Activated CD8-positive, alpha-beta memory T cell treated with anti-CD3 and anti-CD28 coated beads for 4 hours (primary cell): Measurements from ENCODE around the gene XIRP1.
"Not testable (repeated sequence)": the region's sequence is repeated elsewhere in the genome, so short reads cannot be mapped to it uniquely, and the experiment has no call there.

Source experiments
- DNase-seq, 2 donors: peaks; one replicate each; pipeline ENCODE4 v3.0.0-alpha.2; 2020; ENCODE audit warnings: low read depth in 2 of 2

XIRP1 gene, protein sequence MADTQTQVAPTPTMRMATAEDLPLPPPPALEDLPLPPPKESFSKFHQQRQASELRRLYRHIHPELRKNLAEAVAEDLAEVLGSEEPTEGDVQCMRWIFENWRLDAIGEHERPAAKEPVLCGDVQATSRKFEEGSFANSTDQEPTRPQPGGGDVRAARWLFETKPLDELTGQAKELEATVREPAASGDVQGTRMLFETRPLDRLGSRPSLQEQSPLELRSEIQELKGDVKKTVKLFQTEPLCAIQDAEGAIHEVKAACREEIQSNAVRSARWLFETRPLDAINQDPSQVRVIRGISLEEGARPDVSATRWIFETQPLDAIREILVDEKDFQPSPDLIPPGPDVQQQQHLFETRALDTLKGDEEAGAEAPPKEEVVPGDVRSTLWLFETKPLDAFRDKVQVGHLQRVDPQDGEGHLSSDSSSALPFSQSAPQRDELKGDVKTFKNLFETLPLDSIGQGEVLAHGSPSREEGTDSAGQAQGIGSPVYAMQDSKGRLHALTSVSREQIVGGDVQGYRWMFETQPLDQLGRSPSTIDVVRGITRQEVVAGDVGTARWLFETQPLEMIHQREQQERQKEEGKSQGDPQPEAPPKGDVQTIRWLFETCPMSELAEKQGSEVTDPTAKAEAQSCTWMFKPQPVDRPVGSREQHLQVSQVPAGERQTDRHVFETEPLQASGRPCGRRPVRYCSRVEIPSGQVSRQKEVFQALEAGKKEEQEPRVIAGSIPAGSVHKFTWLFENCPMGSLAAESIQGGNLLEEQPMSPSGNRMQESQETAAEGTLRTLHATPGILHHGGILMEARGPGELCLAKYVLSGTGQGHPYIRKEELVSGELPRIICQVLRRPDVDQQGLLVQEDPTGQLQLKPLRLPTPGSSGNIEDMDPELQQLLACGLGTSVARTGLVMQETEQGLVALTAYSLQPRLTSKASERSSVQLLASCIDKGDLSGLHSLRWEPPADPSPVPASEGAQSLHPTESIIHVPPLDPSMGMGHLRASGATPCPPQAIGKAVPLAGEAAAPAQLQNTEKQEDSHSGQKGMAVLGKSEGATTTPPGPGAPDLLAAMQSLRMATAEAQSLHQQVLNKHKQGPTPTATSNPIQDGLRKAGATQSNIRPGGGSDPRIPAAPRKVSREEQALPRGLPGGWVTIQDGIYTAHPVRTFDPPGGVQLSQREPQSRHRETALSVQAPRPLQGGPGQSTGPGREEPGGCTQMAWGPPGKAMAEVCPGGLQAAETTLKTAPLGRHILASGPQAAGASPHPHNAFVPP (N-terminal part only)

DNA sequence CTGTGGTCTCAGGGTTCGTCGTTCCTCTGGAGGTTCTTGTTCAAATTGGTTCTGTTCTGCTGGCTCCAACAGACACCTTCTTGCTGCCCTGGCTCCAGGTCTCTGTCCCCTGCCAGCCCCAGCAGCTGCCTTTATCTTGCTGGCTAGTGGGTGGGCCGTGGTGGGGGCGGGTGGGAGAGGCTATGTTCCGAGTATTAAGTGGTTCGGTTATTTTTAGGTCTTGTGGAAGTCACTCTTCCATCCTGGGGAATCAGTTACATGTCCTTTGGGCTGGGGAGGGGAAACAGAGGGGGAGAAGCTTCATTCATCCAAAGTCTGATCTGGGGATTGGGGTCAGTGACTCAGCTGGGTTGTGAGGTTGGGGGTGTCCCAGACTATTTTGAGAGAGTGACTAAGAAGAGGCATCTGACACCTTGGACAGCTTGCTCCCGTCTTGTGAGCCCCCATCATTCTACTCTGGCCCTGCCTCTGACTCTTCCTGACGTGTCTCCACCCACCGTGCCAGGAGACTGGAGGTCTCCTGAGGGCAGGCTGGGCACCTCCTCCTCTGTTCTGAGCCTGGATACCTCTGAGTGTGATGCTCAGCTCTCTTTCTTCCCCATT, at the start of gene XIRP1:
XIRP1 (minus strand) TSS at position 106 of the 603 bp plus-strand sequence. CDS start 3,150 bp downstream, outside the sequence.
- DNase-seq = peak in 1 of 2 donors; percentile 21

- no peak for DNase-seq
Observed at GRCh38 chr3:39241561-39241960, 49.2 kb upstream of the XIRP1 start.

GRCh38 chr3:39237027-39237426, 44.6 kb upstream of the XIRP1 start:
- DNase-seq = no peak

- no peak for DNase-seq
Observed at GRCh38 chr3:39234651-39235050, 42.3 kb upstream of the XIRP1 start.

DNA sequence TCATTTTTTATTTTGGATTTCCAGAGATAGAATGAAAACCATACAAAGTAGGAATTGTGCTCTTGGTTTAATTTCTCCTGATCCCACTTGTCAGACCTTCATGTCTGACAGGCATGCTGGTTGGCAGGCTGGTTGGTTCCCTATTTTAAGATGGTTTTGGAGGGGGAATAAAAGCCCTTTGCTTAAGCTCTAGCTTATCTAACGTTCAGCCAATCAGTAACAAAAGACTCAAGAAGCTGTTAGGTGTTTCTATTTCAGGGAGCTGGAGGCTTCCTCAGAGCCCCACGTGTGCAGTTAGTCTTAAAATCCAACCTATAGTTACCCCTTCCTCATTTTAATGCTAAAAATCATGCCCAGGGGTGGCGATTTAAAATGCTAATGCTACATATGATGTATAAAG, 40.5 kb upstream of the XIRP1 start:
- DNase-seq = no peak

DNA sequence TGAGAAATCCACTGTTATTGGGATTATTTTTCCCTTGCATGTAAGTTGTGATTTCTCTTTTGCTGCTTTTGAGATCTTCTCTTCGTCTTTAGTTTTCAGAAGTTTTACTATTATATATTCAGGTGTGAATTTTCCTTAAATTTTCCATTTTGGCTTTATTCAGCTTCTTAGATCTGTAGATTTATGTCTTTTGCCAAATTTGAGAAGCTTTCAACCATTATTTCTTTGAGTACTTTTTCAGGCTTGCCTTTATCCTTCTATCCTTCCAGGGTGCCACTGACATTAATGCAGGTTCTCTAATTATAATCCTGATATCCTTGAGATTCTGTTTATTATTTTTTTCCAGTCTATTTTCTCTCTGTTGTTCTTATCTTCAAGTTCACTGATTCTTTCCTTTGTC, 38.1 kb upstream of the XIRP1 start:
- no peak for DNase-seq

DNA sequence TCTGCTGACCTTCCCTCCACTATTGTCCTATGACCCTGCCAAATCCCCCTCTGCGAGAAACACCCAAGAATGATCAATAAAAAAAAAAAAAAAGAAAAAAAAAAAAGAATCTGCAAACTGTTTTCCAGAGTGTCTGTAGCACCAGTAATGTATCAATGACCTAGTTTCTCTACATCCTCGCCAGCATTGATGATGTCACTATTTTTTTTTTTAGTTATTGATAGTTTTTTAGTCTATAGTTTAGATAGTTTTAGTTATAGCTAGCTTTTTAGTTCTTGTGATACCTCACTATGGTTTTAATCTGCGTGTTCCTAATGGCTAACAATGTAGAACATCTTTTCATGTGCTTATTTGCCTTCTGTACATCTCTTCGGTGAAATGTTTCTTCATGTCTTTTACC, 36.1 kb upstream of the XIRP1 start:
- DNase-seq = no peak

- not testable (repeated sequence) for DNase-seq
Observed at GRCh38 chr3:39227596-39227995, 35.2 kb upstream of the XIRP1 start.

GRCh38 chr3:39226106-39226741, 33.8 kb upstream of the XIRP1 start:
- no peak for DNase-seq

DNA sequence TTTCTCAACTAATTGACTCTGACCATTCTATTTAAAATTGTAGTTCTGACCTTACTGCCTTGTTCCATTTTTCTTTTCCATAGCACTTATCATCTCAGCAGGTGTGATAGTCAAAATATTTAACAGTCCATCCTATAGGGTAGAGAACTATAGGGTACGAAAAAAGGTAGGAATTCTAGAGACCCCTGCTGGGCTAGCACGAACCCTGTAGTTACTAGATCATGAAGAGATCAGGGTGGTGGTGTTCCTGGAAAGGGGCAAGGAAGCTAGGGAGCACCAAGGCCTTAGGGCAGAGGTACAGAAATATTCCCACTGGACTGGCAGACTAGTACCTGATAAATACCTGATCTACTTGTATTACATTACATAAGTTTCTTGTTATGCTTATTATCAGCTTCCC, 31.9 kb upstream of the XIRP1 start:
- no peak for DNase-seq

GRCh38 chr3:39222939-39223338, 30.5 kb upstream of the XIRP1 start:
- no peak for DNase-seq

DNA sequence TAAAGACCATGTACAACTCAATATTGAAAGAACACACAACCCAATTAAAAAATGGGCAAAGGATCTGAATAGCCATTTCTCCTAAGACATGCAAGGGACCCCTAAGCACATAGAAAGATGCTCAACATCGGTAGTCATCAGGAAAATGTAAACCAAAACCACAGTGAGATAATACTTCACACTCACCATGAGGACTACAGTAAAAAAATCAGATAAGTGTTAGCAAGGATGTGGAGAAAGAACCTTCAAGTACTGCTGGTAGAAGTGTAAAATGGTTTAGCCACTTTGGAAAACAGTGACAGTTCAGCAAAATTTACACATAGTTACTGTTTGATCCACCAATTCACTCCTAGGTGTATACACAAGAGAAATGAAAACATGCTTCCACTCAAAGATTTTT, 30.1 kb upstream of the XIRP1 start:
- DNase-seq = no peak

GRCh38 chr3:39221141-39221530, 28.7 kb upstream of the XIRP1 start:
- DNase-seq = no peak

DNA sequence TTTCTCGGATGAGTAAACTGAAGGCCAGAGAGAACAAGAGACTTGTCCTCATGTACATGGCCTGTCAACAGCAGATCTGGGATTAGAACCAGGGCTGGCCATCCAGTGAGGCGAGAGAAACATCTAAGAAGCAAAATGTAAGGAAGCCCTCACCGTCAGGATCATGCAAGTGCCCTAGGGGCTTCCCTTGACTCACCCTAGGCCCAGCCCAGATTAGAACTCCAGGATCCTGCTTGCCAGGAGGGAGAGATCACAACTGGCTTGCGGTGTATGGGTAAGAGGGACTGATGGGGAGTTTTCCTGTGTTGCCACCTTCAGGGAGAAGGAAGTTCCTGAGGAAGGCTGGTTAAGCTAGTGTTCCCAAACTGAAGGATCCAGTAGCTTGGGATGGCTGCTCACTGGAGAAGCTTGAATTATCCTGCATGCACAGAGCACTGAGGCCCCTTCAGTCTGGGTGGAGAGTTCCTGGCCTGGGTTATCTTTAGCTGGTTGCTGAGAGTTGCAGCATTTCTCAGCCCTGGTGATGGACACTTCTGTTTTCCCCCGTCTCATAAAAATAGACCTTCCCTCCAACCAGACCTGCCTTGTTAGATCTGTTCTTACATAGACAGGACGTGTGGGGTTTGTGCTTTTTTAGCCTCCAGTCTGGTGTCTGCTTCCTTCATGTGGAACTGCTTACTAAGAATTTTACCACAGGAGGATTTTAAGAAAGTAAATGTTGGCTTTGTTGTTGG, 28.2 kb upstream of the XIRP1 start:
- DNase-seq = no peak

GRCh38 chr3:39219702-39220101, 27.3 kb upstream of the XIRP1 start:
- no peak for DNase-seq

DNA sequence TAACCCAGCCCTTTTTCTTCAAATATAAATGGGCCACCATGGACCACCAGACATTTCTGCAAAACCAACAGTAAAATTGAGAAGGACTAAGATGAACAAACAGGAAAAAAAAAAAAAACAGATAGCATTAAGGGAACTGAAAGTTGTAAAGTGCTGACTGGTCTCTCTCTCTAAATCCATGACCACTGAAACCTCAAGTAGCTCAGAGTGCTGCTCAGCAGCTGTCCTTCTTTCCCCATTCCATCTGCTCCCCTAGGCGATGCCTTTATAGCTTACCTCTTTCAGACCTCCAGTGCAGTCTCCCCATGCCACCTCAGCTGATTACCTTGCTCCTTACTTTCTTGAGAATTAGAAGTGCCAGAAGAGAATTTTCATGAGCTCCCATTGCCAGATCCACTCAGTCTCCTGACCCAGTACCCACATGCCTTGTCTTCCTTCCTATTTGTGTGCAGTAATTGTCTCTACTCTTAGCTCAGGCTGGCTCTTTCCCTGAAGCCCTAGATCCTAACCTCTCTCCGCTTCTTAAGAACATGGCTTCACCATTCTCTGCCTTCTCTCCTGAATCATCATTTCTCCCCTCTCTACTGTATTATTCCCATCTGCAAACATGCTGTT, 23.9 kb upstream of the XIRP1 start:
- DNase-seq = no peak

- no peak for DNase-seq
Observed at GRCh38 chr3:39213613-39214012, 21.2 kb upstream of the XIRP1 start.

DNA sequence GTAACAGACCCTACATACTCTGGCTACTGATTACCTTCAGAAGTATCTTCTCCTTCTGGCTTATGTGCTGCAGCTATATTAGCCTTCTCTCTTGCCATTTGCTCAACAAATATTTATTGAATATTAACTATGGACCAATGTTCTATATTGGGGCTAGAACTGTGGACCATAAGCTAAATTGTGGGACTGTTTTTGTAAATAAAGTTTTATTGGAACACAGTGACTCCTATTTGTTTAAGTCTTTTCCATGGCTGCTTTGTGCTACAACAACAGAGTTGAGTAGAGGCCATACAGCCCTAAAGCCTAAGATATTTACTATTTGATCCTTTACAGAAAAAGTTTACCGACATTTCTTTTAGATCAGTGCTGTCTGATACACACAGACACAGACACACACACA, 20.3 kb upstream of the XIRP1 start:
- DNase-seq = no peak

- DNase-seq = no peak
Observed at GRCh38 chr3:39211332-39212130, 19.1 kb upstream of the XIRP1 start.
